GM21576 (cell line): ENCODE results near the gene MSANTD1.

ENCODE experiments used
- ATAC-seq: cut with Tn5 transposase; IDR thresholded peaks from one replicate; pipeline ENCODE4 v1.9.1; 2021; ENCODE audit warnings: mild to moderate bottlenecking, moderate library complexity; ENCODE audit not compliant: unreplicated experiment

The MSANTD1 gene

DNA sequence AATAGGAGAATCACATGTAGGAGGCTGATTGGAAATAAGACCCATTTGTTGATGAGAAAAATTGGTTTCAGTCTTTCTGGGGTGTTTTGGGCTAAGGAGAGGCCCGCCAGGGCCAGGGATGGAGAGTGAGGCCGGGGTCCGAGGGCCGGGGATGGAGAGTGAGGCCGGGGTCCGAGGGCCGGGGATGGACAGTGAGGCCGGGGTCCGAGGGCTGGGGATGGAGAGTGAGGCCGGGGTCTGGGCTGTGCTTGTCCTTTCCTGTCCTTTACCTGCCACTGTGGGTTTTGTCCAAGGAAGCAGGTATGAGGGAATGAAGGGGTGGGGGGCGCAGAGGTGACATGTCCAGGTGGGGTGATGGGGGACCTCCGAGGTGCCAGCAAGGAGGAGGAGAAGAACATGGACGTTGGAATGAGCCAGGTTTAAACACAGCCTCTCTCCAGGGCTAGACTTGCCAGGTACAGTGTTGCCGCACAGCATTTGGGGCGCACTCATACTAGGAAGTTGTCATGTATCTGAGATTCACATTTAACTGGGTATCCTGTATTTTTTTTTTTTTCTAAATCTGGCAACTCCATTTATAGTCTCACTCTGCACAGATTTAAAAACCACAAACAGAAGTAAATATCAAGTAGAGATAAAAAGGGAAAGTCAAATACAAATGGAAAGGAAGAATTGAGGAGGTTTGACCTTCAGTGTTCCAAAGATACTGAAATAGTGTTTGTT is 52.7 kb downstream of the MSANTD1 start:
- no peak for ATAC-seq

DNA sequence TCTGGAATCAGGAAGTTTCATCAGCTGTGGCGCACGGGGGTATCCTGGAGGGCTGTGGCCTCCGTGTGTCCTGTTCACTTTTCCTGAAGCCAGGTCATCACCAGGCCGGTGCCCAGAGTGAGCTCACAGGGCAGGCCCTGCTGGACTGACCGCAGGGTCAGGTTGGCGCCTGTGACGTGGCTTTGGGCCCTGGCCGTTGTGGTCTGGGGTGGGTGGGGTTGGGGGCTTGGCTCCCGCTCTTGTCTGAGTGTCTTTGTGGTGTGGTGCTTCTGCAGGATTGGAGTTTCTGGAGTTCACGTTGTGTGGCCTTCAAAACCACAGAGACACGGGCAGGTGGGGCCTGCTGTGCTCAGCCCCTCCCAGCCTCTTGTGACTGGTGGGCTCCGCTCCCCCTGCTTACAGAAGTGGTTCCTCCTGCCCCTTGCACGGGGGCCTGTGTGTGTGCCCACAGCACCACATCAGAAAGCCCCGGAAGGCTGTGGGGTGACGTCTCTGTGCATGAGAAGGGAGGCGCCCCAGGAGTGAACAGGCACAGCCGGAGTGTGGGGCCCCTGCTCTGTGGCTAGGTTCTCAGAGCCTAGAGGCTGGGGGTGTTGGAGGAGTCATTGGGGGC is 53.3 kb downstream of the MSANTD1 start:
- ATAC-seq = no peak

DNA sequence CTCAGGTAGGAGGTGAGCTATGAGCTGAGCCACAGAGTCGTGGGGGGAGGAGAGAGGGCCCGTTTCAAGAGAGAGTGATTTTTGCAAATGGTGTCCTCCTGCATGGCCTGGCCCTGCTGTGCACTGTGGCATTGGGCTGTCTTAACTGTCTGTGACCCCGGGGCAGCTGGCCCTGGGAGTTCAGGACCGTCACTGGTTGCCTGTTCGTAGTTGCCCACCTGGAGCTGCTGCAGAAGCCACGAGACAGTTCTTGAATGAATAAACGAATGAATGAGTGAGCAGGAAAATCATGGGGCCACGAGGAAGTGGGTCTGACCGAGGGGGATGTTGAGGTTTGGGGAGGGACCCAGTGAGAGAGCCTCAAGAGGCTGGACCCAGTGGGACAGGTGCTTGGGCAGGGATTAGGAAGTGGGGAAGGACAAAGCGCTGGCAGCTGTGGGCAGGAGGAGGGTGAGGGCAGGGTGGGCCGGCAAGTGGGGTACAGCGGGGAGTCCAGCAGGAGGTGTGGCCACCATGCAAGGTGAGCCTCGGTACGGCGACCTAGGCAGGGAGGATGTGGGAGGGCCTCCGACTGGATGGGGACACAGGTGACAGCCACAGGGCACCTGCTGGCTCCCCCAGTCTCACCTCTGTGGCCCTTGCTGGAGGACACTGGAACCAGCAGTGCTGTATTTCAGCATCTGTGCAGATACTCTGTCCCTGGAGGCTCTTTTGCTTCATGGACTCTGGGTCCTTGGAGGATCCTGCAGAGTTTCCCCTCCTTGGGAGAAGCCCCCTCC is 54.0 kb downstream of the MSANTD1 start:
- ATAC-seq = no peak

- ATAC-seq = no peak
Observed at GRCh38 chr4:3303565-3303824, 54.5 kb downstream of the MSANTD1 start.

- ATAC-seq = no peak
Observed at GRCh38 chr4:3303923-3304710, 55.2 kb downstream of the MSANTD1 start.

DNA sequence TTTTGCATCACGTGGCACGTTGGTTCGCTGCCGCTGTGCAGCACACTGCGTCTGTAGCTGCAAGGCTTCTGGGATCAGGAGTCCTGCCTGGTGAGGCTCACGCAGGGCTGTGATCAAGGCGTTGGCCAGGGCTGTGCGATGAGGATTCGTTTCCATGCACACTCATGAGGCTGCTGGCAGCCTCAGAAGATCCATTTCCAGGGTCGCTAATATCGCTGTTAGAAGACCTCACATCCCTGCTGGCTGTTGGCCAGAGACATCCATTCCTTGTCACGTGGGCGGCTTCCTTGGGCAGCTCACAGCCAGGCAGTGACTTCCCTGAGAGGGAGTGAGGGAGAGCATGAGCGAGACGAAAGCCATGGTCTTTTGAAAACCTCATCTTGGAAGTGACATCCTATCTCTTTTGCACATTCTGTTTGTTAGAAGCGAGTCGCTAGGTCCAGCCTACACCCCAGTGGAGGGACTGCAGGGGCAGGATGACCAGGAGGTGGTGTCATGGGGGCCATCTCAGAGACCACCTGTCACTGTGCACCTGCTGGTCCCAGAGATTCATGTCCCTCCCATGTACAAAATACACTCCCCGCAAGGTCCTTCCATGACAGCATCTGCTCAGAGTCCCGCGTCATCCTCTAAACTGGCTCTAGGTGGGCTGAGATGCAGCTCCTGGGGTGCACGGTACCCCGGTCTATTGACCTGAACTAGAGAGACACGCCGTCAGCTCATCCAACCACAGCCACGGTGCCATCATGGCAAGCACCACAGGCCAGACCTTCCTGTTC is 56.1 kb downstream of the MSANTD1 start:
- no peak for ATAC-seq

DNA sequence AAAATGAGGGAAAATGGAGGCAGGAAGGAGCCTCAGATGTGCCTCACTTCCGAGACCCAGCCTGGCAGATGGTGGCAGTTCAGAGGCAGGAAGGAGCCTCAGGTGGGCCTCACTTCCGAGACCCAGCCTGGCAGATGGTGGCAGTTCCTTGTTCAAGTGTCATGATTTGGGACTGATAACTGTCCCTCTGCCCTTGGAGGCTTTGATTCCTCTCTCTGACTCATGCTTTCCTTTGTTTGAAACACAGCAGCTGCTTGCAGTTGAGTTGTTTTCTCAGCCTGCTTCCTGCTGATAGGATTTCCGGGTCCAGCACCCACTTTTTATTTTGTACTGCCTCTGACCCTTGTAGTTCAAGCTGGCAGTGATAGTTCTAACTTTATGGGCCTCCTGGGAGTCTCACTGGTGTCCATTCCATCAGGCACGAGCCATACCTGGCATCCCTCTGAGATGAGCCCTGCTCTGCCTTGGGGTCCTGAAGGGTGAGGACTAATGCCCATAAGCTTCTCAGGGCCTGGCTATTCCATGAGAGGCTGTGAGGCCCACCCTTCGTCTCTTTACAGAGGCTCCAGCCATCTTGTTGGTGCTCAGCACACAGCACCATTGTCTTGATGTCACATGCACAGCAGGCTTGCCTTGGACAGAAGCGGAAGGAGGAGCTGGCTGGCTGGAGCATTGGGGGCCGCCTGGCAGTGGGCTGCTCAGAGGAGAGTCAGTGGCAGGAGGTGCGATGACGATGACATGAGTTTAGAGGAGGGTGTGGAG is 56.8 kb downstream of the MSANTD1 start:
- no peak for ATAC-seq
